Skeletal muscle tissue (tissue), 4 donors: ENCODE results near the gene ISG20. TPM values are rescaled to one million over a fixed set of nuclear protein-coding genes. Genes with fewer than 3 reads are reported as not detected.

Source experiments
- H3K27ac ChIP-seq: one replicate; pipeline ENCODE4 v1.7.0; 2013; ENCODE audit warnings: mild to moderate bottlenecking, low read depth, low read length, inconsistent platforms
- H3K27me3 ChIP-seq, 3 donors: one replicate each; pipeline ENCODE4 v1.7.0; 2013; ENCODE audit warnings: low read length in 3 of 3; ENCODE audit not compliant: control insufficient read depth in 3 of 3, insufficient read depth in 3 of 3
- H3K36me3 ChIP-seq, 3 donors: one replicate each; pipeline ENCODE4 v1.7.0; 2013; ENCODE audit warnings: low read length in 3 of 3; ENCODE audit not compliant: control insufficient read depth in 3 of 3, insufficient read depth in 3 of 3
- H3K4me1 ChIP-seq, 3 donors: one replicate each; pipeline ENCODE4 v1.7.0; 2013; ENCODE audit warnings: low read length in 3 of 3, mild to moderate bottlenecking in 3 of 3; ENCODE audit not compliant: control insufficient read depth in 3 of 3, insufficient read depth in 3 of 3
- H3K4me3 ChIP-seq, 3 donors: one replicate each; pipeline ENCODE4 v1.7.0; 2013; ENCODE audit warnings: low read length in 3 of 3
- H3K9ac ChIP-seq, 3 donors: one replicate each; pipeline ENCODE4 v1.7.0; 2013; ENCODE audit warnings: low read length in 3 of 3, mild to moderate bottlenecking in 3 of 3, moderate library complexity in 2 of 3, low read depth in 1 of 3
- H3K9me3 ChIP-seq, 3 donors: one replicate each; pipeline ENCODE4 v1.7.0; 2013; ENCODE audit warnings: low read length in 3 of 3; ENCODE audit not compliant: control insufficient read depth in 3 of 3
- total RNA-seq: library from RNA; depleted of rRNA; stranded (reverse); fragments of >200 nt; gene quantifications from one replicate; pipeline ENCODE4 v1.2.3, GENCODE V29; 2014
- donor health status: Osteomylitis.

Gene ISG20
- total RNA-seq, 1 donor from 2014 or later, result 0.52 TPM

GRCh38 chr15:88653200-88654064, 14.6 kb downstream of the ISG20 start:
- peaks cover 0 to 9% (median 8%) of the 10 kb centered on the region in 3 donors for H3K4me1 ChIP-seq
- no peaks in the 10 kb centered on the region for H3K9me3 ChIP-seq
- H3K27ac ChIP-seq, result no peak overlapping the region
- H3K36me3 ChIP-seq, result no peaks in the 10 kb centered on the region
- no peaks in the 10 kb centered on the region for H3K27me3 ChIP-seq
- H3K4me3 ChIP-seq, result no peak overlapping the region
- no peak overlapping the region for H3K9ac ChIP-seq

GRCh38 chr15:88654430-88655102, 15.8 kb downstream of the ISG20 start:
- Histone ChIP-seq H3K27ac (no peak overlapping the region), H3K9me3 (no peaks in the 10 kb centered on the region), H3K36me3 (no peaks in the 10 kb centered on the region), H3K27me3 (no peaks in the 10 kb centered on the region), H3K9ac (no peak overlapping the region), H3K4me3 (no peak overlapping the region), H3K4me1 (peaks cover 0 to 2% (median 0%) of the 10 kb centered on the region in 3 donors)

DNA sequence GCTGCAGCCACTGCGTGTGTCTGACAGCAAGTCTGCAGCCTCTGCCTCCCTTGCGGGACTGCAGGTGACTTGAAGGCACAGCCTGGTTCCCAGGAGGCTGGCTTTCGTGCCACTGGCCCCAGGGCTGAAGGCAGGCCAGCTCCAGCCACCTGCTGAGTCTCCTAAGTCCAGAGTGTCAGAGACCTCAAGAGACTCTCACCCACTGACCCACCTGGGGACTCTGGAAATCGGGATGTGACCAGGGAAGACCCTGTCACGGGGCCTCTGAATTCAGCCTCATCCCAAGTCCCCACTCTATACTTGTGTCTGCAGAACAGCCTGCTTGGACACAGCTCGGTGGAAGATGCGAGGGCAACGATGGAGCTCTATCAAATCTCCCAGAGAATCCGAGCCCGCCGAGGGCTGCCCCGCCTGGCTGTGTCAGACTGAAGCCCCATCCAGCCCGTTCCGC, 16.3 kb downstream of the ISG20 start:
- no peaks in the 10 kb centered on the region for H3K9me3 ChIP-seq
- H3K27ac ChIP-seq, result no peak overlapping the region
- H3K4me1 ChIP-seq, result peaks cover 0 to 3% (median 0%) of the 10 kb centered on the region in 3 donors
- no peaks in the 10 kb centered on the region for H3K27me3 ChIP-seq
- H3K36me3 ChIP-seq, result no peaks in the 10 kb centered on the region
- no peak overlapping the region for H3K4me3 ChIP-seq
- H3K9ac ChIP-seq, result no peak overlapping the region

- Histone ChIP-seq H3K9ac (no peak overlapping the region), H3K27me3 (no peaks in the 10 kb centered on the region), H3K4me1 (peaks cover 0 to 3% (median 0%) of the 10 kb centered on the region in 3 donors), H3K36me3 (no peaks in the 10 kb centered on the region), H3K9me3 (no peaks in the 10 kb centered on the region), H3K4me3 (no peak overlapping the region), H3K27ac (no peak overlapping the region)
These were observed 17.1 kb downstream of the ISG20 start for GRCh38 chr15:88655800-88656488.

GRCh38 chr15:88656760-88657221, 18.0 kb downstream of the ISG20 start:
- H3K27me3 ChIP-seq, result no peaks in the 10 kb centered on the region
- H3K27ac ChIP-seq, result no peak overlapping the region
- H3K9me3 ChIP-seq, result no peaks in the 10 kb centered on the region
- H3K4me1 ChIP-seq, result peaks cover 0 to 3% (median 0%) of the 10 kb centered on the region in 3 donors
- H3K4me3 ChIP-seq, result no peak overlapping the region
- no peaks in the 10 kb centered on the region for H3K36me3 ChIP-seq
- no peak overlapping the region for H3K9ac ChIP-seq

GRCh38 chr15:88657326-88658069, 18.7 kb downstream of the ISG20 start:
- Histone ChIP-seq H3K4me3 (no peak overlapping the region), H3K36me3 (no peaks in the 10 kb centered on the region), H3K4me1 (peaks cover 0 to 3% (median 0%) of the 10 kb centered on the region in 3 donors), H3K27me3 (no peaks in the 10 kb centered on the region), H3K9me3 (no peaks in the 10 kb centered on the region), H3K27ac (no peak overlapping the region), H3K9ac (no peak overlapping the region)

DNA sequence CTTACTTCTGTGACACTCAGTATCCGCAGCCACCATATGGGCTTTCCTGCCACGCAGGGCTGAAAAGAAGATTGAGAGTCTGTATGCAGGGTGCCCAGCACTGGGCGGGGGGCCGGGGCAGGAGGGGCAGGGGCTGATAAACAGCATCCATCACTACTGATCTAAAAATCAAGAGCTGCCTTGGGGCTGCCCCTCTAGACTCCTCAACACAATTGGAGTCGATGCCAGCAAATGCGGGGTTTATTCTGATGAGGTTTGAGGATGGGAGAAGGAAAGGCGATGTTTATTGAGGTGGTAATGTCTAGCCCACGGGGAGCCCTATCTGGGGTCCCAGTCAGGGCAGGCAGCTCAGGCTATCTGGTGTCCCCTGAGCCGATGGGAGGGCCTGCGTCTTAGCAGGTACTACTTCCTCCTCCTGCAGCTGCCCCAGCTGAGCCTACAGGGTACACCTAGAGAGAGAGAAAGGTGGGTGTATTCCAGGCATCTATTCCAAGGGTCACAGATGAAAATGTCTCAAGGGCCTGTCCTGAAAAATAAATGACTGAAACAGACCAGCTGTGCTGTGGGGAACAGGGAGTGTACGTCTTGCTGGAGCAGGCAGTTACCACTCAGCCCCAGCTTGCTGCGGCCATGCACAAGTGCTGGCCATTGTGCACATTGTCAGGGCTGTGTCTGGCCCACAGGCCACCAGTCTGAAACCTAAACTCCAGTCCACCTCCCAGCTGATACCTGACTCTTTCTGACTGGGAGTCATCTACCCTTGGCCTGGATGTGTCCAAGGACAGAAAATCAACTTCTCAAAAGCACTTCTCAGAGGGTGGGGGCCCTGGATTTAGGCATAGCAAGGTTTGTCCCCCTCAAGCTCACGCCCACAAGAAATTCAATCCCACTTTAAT, 19.5 kb downstream of the ISG20 start:
- Histone ChIP-seq H3K27ac (no peak overlapping the region), H3K4me3 (no peak overlapping the region), H3K9ac (no peak overlapping the region), H3K9me3 (no peaks in the 10 kb centered on the region), H3K4me1 (peaks cover 0 to 4% (median 3%) of the 10 kb centered on the region in 3 donors), H3K36me3 (no peaks in the 10 kb centered on the region), H3K27me3 (no peaks in the 10 kb centered on the region)

- Histone ChIP-seq H3K27me3 (no peaks in the 10 kb centered on the region), H3K27ac (no peak overlapping the region), H3K9ac (no peak overlapping the region), H3K9me3 (no peaks in the 10 kb centered on the region), H3K36me3 (no peaks in the 10 kb centered on the region), H3K4me1 (peaks cover 0 to 4% (median 3%) of the 10 kb centered on the region in 3 donors), H3K4me3 (no peak overlapping the region)
These were observed 20.4 kb downstream of the ISG20 start for GRCh38 chr15:88658972-88659931.
